HUES48 (cell line): ENCODE measurements around the gene UNK.

Experiments
- H3K27ac ChIP-seq: one replicate; pipeline ENCODE4 v1.7.0; 2013; ENCODE audit warnings: low read depth, low read length, inconsistent platforms
- H3K27me3 ChIP-seq: 2 replicates; pipeline ENCODE4 v1.6.1; 2013; ENCODE audit warnings: mild to moderate bottlenecking, low read length; ENCODE audit not compliant: control insufficient read depth, insufficient read depth
- H3K36me3 ChIP-seq: 2 replicates; pipeline ENCODE4 v1.6.1; 2013; ENCODE audit warnings: low read length; ENCODE audit not compliant: control insufficient read depth, insufficient read depth
- H3K4me1 ChIP-seq: 2 replicates; pipeline ENCODE4 v1.6.1; 2013; ENCODE audit warnings: mild to moderate bottlenecking, low read length; ENCODE audit not compliant: control insufficient read depth, insufficient read depth
- H3K4me3 ChIP-seq: 2 replicates; pipeline ENCODE4 v1.5.1; 2013; ENCODE audit warnings: mild to moderate bottlenecking, low read depth, low read length
- H3K9ac ChIP-seq: 2 replicates; pipeline ENCODE4 v1.6.1; 2013; ENCODE audit warnings: mild to moderate bottlenecking, low read depth, low read length, moderate library complexity
- H3K9me3 ChIP-seq: 2 replicates; pipeline ENCODE4 v1.6.1; 2013; ENCODE audit warnings: low read length; ENCODE audit not compliant: control insufficient read depth, insufficient read depth

The UNK gene

GRCh38 chr17:75784473-75785015, at the start of gene UNK:
UNK (plus strand) TSS chr17:75784806; CDS start chr17:75784881, 75 bp downstream.
- Histone ChIP-seq H3K27me3 (no peaks in the 10 kb centered on the region), H3K9ac (peak within 1 kb of the TSS; percentile 100), H3K4me1 (peaks cover 27% of the 10 kb centered on the region), H3K27ac (peak within 1 kb of the TSS; percentile 100), H3K36me3 (0 out of 2 replicates have a peak, but pooled peaks cover 4% of the 10 kb centered on the region), H3K9me3 (no peaks in the 10 kb centered on the region), H3K4me3 (peak within 1 kb of the TSS; percentile 99)

- H3K9ac ChIP-seq, result no peak overlapping the region
- no peaks in the 10 kb centered on the region for H3K9me3 ChIP-seq
- H3K36me3 ChIP-seq, result no peaks in the 10 kb centered on the region
- no peak overlapping the region for H3K27ac ChIP-seq
- H3K27me3 ChIP-seq, result no peaks in the 10 kb centered on the region
- no peak overlapping the region for H3K4me3 ChIP-seq
- no peaks in the 10 kb centered on the region for H3K4me1 ChIP-seq
Measured at GRCh38 chr17:75736173-75736835, 48.3 kb upstream of the UNK start.

- Histone ChIP-seq H3K9ac (no peak overlapping the region), H3K9me3 (no peaks in the 10 kb centered on the region), H3K27ac (no peak overlapping the region)
Measured at GRCh38 chr17:75737133-75737962, 47.3 kb upstream of the UNK start.

GRCh38 chr17:75738218-75738802, 46.3 kb upstream of the UNK start:
- Histone ChIP-seq H3K27ac (no peak overlapping the region), H3K9me3 (no peaks in the 10 kb centered on the region), H3K9ac (no peak overlapping the region), H3K27me3 (no peaks in the 10 kb centered on the region), H3K36me3 (no peaks in the 10 kb centered on the region), H3K4me1 (no peaks in the 10 kb centered on the region), H3K4me3 (no peak overlapping the region)

More at GRCh38 chr17:75737133-75737962, 47.3 kb upstream of the UNK start:
- H3K4me3 ChIP-seq, result no peak overlapping the region
- H3K4me1 ChIP-seq, result no peaks in the 10 kb centered on the region
- H3K27me3 ChIP-seq, result no peaks in the 10 kb centered on the region
- H3K36me3 ChIP-seq, result no peaks in the 10 kb centered on the region

GRCh38 chr17:75739174-75739573, 45.4 kb upstream of the UNK start:
- H3K27ac ChIP-seq, result no peak overlapping the region
- H3K36me3 ChIP-seq, result no peaks in the 10 kb centered on the region
- H3K9me3 ChIP-seq, result no peaks in the 10 kb centered on the region
- no peak overlapping the region for H3K4me3 ChIP-seq
- no peak overlapping the region for H3K9ac ChIP-seq
- H3K27me3 ChIP-seq, result no peaks in the 10 kb centered on the region
- H3K4me1 ChIP-seq, result no peaks in the 10 kb centered on the region

GRCh38 chr17:75739801-75740200, 44.8 kb upstream of the UNK start:
- H3K36me3 ChIP-seq, result no peaks in the 10 kb centered on the region
- H3K9me3 ChIP-seq, result no peaks in the 10 kb centered on the region
- no peaks in the 10 kb centered on the region for H3K4me1 ChIP-seq
- no peak overlapping the region for H3K27ac ChIP-seq
- no peak overlapping the region for H3K4me3 ChIP-seq
- no peak overlapping the region for H3K9ac ChIP-seq
- no peaks in the 10 kb centered on the region for H3K27me3 ChIP-seq

- no peaks in the 10 kb centered on the region for H3K4me1 ChIP-seq
- no peaks in the 10 kb centered on the region for H3K9me3 ChIP-seq
- H3K27ac ChIP-seq, result no peak overlapping the region
- no peaks in the 10 kb centered on the region for H3K27me3 ChIP-seq
- no peak overlapping the region for H3K4me3 ChIP-seq
- H3K9ac ChIP-seq, result no peak overlapping the region
- H3K36me3 ChIP-seq, result no peaks in the 10 kb centered on the region
Measured at GRCh38 chr17:75740215-75740614, 44.4 kb upstream of the UNK start.

- Histone ChIP-seq H3K27ac (no peak overlapping the region), H3K4me3 (no peak overlapping the region), H3K27me3 (no peaks in the 10 kb centered on the region), H3K9me3 (no peaks in the 10 kb centered on the region), H3K9ac (no peak overlapping the region), H3K4me1 (no peaks in the 10 kb centered on the region), H3K36me3 (no peaks in the 10 kb centered on the region)
Measured at GRCh38 chr17:75740631-75741077, 44.0 kb upstream of the UNK start.

- Histone ChIP-seq H3K4me1 (no peaks in the 10 kb centered on the region), H3K27me3 (no peaks in the 10 kb centered on the region), H3K9me3 (no peaks in the 10 kb centered on the region), H3K27ac (no peak overlapping the region), H3K9ac (no peak overlapping the region), H3K36me3 (no peaks in the 10 kb centered on the region), H3K4me3 (no peak overlapping the region)
Measured at GRCh38 chr17:75742337-75742736, 42.3 kb upstream of the UNK start.

GRCh38 chr17:75743625-75744206, 40.9 kb upstream of the UNK start:
- H3K9ac ChIP-seq, result no peak overlapping the region
- no peaks in the 10 kb centered on the region for H3K36me3 ChIP-seq
- no peaks in the 10 kb centered on the region for H3K9me3 ChIP-seq
- H3K27me3 ChIP-seq, result no peaks in the 10 kb centered on the region
- no peak overlapping the region for H3K4me3 ChIP-seq
- H3K4me1 ChIP-seq, result no peaks in the 10 kb centered on the region
- H3K27ac ChIP-seq, result no peak overlapping the region
